Muscle layer of duodenum (tissue), 2 donors: ENCODE measurements around the gene VIPR1.
A peak's percentile ranks its signal among the peaks of the same experiment; 100 is the strongest.

Experiments used
- H3K27ac ChIP-seq: one replicate; pipeline ENCODE4 v1.7.0; 2013; ENCODE audit warnings: mild to moderate bottlenecking, low read length
- H3K27me3 ChIP-seq: one replicate; pipeline ENCODE4 v1.7.0; 2013; ENCODE audit warnings: low read depth, mild to moderate bottlenecking, control low read depth, low read length
- H3K36me3 ChIP-seq, 2 donors: one replicate each; pipeline ENCODE4 v1.7.0; 2013; ENCODE audit warnings: low read length in 2 of 2, control low read depth in 1 of 2, mild to moderate bottlenecking in 1 of 2; ENCODE audit not compliant: insufficient read depth in 2 of 2, control insufficient read depth in 1 of 2
- H3K4me1 ChIP-seq, 2 donors: one replicate each; pipeline ENCODE4 v1.7.0; 2013; ENCODE audit warnings: low read length in 2 of 2, mild to moderate bottlenecking in 2 of 2, control low read depth in 1 of 2, moderate library complexity in 1 of 2; ENCODE audit not compliant: insufficient read depth in 2 of 2, control insufficient read depth in 1 of 2
- H3K4me3 ChIP-seq, 2 donors: one replicate each; pipeline ENCODE4 v1.7.0; 2013; ENCODE audit warnings: low read length in 2 of 2, low read depth in 1 of 2, mild to moderate bottlenecking in 1 of 2
- H3K9me3 ChIP-seq, 2 donors: one replicate each; pipeline ENCODE4 v1.7.0; 2013; ENCODE audit warnings: low read length in 2 of 2, control low read depth in 1 of 2, mild to moderate bottlenecking in 1 of 2; ENCODE audit not compliant: control insufficient read depth in 1 of 2
- donor health status: healthy.

VIPR1 gene

DNA sequence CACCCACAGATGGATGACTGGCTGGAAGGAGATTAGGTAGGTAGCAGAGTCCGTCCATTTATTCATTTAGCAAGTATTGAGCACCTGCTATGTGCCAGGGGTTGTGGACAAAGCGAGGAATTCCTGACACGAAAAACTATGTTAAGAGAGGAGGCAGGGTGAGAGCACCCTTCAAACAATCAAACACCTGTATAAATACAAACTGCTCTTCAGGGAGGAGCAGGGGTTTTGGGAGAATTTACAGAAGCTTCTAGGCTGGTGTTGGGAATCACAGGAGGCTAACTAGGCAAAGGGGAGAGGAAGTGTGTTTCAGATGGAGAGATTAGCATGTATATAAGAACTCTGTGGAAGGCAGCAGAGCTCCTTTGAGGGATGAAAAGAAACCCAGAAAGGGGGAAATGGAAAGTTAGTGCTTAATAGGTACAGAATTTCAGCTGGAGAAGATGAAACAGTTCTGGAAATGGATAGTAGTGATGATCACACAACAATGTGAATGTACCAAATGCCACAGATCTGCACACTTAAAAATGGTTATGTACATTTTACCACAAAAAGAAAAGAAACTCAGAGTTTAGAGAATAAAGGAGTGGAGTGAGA is 80.1 kb downstream of the VIPR1 start:
- peaks cover 4 to 20% of the 10 kb centered on the region in 2 donors for H3K4me1 ChIP-seq
- H3K9me3 ChIP-seq, result no peaks in the 10 kb centered on the region
- no peak overlapping the region for H3K27ac ChIP-seq
- peak overlapping the region; percentile 84 to 97 for H3K4me3 ChIP-seq
- H3K27me3 ChIP-seq, result no peaks in the 10 kb centered on the region
- peaks cover 0 to 4% of the 10 kb centered on the region in 2 donors for H3K36me3 ChIP-seq
